GM10266 (cell line): ENCODE data around the gene HECW1.
A peak's percentile ranks its signal among the peaks of the same experiment; 100 is the strongest.

Experiments
- DNase-seq: peaks from one replicate; pipeline ENCODE4 v3.0.0; 2012; ENCODE audit errors: extremely low spot score
- CTCF ChIP-seq: IDR thresholded peaks from 2 replicates; pipeline ENCODE4 v1.5.1; 2012; ENCODE audit warnings: mild to moderate bottlenecking, low read depth; ENCODE audit not compliant: control insufficient read depth, insufficient read depth; ENCODE audit errors: missing control alignments

HECW1 gene

GRCh38 chr7:43439631-43440401 lies 327.4 kb downstream of the HECW1 start:
- peak; percentile 83 for TF ChIP-seq CTCF
- peak; percentile 87 for DNase-seq

- DNase-seq, result no peak
- no peak for TF ChIP-seq CTCF
Observed at GRCh38 chr7:43441231-43442130, 329.0 kb downstream of the HECW1 start.

GRCh38 chr7:43443381-43443780 lies 330.9 kb downstream of the HECW1 start:
- no peak for TF ChIP-seq CTCF

GRCh38 chr7:43444711-43445578 lies 332.5 kb downstream of the HECW1 start:
- no peak for TF ChIP-seq CTCF
- no peak for DNase-seq

More at GRCh38 chr7:43443381-43443780, 330.9 kb downstream of the HECW1 start:
- no peak for DNase-seq

GRCh38 chr7:43449577-43449976 lies 337.1 kb downstream of the HECW1 start:
- no peak for TF ChIP-seq CTCF

GRCh38 chr7:43450894-43451293 lies 338.4 kb downstream of the HECW1 start:
- no peak for DNase-seq

More at GRCh38 chr7:43449577-43449976, 337.1 kb downstream of the HECW1 start:
- no peak for DNase-seq

More at GRCh38 chr7:43450894-43451293, 338.4 kb downstream of the HECW1 start:
- TF ChIP-seq CTCF, result no peak
